LNCaP clone FGC (cell line): ENCODE data around the gene ITPKB.

Experiments used
- DNase-seq: peaks from one replicate; pipeline ENCODE4 v3.0.0-alpha.2; 2011; ENCODE audit warnings: low read depth
- H3K4me3 ChIP-seq: 2 replicates; pipeline ENCODE4 v1.5.1; 2011; ENCODE audit warnings: mild to moderate bottlenecking, low read depth, low read length, control low read depth
- CTCF ChIP-seq: IDR thresholded peaks from 2 replicates; pipeline ENCODE4 v1.5.1; 2012; ENCODE audit warnings: mild to moderate bottlenecking; ENCODE audit not compliant: control insufficient read depth, insufficient read depth; ENCODE audit errors: extremely low read depth

ITPKB gene

DNA sequence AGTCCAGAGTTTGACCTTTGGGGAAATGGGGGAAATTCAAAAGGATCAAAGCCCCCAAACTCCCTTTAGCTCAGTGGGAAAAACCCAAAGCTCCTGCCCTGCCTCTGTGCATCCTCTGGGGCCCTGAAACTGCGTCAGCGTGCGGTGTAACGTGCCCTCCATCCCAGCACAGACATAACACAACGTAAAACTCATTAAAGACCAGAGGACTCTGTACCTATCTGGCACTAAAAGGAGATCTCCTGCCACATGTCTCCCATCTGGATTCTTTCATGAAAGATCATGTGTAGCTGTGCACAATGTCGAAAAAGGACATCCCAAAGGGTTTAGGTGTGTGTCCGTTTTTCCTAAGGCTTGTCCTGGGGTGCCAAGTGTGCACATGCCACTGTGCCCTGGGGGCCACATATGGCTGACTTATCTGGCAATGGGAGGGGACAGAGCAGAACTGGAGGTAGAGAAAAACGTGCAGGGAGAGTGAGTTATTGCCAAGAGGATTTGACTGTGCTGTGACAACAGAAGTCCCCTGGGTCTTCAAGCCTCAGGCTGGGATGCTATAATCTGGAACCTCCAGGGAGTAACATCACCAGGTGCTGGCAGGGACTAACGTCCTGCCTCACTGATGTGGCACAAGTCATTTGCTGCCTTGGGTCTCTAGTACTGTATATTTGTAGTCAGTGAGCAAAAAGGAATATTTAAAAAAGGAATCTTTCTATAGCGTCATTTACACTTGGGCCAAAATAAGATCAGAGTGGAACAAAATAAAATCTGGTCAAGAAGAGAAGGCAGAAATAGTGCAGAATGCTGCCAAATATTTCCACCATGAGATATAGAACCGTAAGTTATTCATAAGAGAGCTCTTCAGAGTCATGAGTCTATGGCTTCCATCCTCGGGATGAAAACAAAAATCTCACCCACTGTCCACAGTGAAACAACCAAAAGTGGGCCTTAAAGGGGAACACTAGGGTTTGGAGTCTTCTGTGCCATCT is 52.3 kb downstream of the ITPKB start:
- no peak overlapping the region for H3K4me3 ChIP-seq
- no peak for DNase-seq
- no peak for TF ChIP-seq CTCF

DNA sequence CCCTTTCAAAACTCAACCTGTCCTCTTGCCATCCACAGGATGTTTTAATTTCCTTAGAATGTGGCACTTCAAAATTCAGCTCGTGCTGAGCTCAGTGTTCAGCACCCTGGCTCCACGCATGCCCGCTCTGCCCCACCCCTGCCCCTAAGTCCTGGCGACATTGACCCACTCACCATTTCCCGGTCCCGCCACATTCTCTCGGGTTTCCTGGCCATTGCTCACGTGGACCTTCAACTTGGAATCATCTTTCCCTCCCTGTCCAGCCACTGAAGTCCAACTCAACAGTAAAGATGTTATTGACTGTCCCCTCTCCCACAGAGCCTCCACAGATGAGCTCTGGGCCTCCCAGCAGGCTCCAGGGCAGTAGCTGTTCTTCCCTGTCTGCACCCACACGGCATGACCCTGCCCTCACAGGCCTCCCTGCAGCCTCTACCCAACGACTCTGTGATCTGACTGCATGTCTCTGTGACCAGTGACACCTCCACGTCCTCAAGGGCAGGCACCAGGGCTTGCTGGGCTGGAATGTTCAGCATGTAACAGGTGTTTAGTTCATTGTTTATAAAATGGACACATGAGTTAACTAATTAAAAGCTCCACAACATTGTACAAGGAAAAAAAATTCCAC is 53.8 kb downstream of the ITPKB start:
- no peak overlapping the region for H3K4me3 ChIP-seq
- no peak for DNase-seq
- TF ChIP-seq CTCF, result no peak

DNA sequence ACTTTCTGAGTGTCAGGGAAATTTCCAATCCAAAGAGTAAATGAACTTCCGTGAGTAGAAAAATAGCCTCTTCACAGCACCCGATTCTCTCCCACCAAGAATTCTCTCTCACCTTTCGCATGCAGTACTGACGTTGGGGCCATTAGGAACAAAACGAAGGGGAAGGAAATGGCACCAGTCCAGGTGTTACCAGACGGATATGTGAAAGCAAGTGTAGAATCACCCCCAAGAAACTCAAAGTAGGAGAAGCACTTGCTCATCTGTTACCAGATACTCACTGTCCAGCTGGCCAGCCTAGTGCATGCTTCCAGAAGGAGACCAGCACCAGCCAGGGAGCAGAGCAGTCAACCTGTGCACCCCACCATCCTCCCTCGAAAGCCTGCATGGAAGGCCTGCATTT is 55.1 kb downstream of the ITPKB start:
- TF ChIP-seq CTCF, result no peak
- H3K4me3 ChIP-seq, result no peak overlapping the region
- DNase-seq, result no peak

DNA sequence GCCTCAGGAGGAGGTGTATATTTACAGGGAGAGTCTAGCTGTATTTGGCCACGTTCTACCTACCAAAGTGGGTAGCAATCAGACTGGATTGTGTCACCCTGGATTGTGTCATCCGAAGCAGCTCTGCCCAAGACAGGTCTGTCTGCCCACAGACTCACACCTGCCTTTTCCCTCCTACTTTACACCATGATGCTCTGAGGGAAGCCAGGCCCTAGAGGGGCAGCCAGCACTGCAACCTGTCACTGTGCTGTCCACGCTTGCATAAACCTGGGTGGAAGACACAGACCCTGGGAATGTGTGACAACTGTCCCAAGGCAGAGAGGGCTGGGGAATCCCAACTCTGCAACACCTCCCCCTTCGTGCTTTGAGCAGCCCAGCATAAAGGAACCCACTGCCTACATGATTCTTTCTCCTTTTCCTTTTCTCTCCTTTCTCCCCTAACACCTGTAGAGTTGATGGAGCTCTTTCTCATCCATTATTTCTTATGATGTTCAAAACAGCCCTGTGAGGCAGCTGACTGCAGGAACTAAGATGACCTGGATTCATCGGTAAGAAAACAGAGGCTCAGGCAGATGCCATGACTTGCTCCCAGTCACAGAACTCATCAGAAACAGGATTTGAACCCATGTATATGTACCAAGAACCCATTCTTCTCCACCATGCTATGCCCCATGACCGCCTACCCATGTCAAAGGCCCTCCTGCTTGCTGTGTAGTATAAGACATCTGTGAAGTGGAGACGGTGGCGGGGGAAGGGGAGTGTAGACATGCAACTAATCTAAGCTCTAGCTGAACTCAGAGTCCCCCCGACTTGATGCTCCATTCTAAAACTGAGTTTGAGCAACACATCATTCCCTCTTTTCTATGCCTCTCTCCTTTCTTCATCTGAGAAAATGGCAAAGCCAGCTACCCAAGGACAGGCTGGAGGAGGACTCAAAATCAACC is 55.9 kb downstream of the ITPKB start:
- no peak for TF ChIP-seq CTCF
- no peak for DNase-seq
- no peak overlapping the region for H3K4me3 ChIP-seq

GRCh38 chr1:226681652-226682493 is 57.2 kb downstream of the ITPKB start:
- no peak for DNase-seq
- no peak for TF ChIP-seq CTCF

DNA sequence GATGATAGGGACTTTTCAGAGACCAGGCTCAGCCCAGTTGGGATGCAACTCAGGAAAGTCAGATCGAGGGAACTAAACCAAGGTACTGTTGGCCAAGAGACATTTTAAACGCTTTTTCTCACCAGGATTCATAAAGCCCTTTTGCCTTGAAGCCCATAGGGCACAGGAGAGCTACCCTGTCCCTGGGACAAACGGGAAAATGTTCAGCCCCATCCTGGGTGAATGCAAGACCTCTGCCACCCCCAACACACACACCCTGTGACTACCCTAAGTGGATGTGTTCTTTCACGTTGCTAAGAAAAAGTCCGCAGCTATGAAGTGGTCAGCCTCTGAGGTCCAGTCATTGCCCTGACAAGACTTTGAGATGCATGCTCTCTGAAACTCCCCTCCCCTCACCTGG is 58.4 kb downstream of the ITPKB start:
- DNase-seq, result no peak
- no peak overlapping the region for H3K4me3 ChIP-seq
- no peak for TF ChIP-seq CTCF

More at GRCh38 chr1:226681652-226682493, 57.2 kb downstream of the ITPKB start:
- H3K4me3 ChIP-seq, result no peak overlapping the region
